Smooth muscle cell (in vitro differentiated cells): ENCODE data around the gene SUCLG1. TPM values are rescaled to one million over a fixed set of nuclear protein-coding genes. Genes with fewer than 3 reads are reported as not detected.
"Not testable (repeated sequence)": the region's sequence is repeated elsewhere in the genome, so short reads cannot be mapped to it uniquely, and the experiment has no call there.

Experiments
- DNase-seq: peaks from one replicate; lab custom pipeline; 2025; ENCODE audit not compliant: unreplicated experiment; lab: John Stamatoyannopoulos, UW
- H2AFZ ChIP-seq: fragments of 200-600 bp; sonication (generic); 2 replicates; pipeline ENCODE4 v1.6.0; 2016; ENCODE audit warnings: antibody characterized with exemption, low read depth, mild to moderate bottlenecking
- H3F3A ChIP-seq: fragments of 200-600 bp; sonication (generic); 2 replicates; pipeline ENCODE4 v1.6.0; 2017; ENCODE audit warnings: antibody characterized with exemption, low read depth
- H3K27ac ChIP-seq: fragments of 200-600 bp; sonication (generic); 2 replicates; pipeline ENCODE4 v1.5.1; 2016; ENCODE audit warnings: low read depth, mild to moderate bottlenecking
- H3K27me3 ChIP-seq: fragments of 200-600 bp; sonication (generic); 2 replicates; pipeline ENCODE4 v1.6.1; 2016; ENCODE audit warnings: low read depth, mild to moderate bottlenecking
- H3K36me3 ChIP-seq: fragments of 200-600 bp; sonication (generic); 2 replicates; pipeline ENCODE4 v1.5.1; 2016; ENCODE audit warnings: low read depth
- H3K4me1 ChIP-seq: fragments of 200-600 bp; sonication (generic); 2 replicates; pipeline ENCODE4 v1.5.1; 2016; ENCODE audit warnings: low read depth
- H3K4me2 ChIP-seq: fragments of 200-600 bp; sonication (generic); 2 replicates; pipeline ENCODE4 v1.6.0; 2016; ENCODE audit warnings: mild to moderate bottlenecking
- H3K4me3 ChIP-seq: fragments of 200-600 bp; sonication (generic); 2 replicates; pipeline ENCODE4 v1.5.1; 2016; ENCODE audit warnings: mild to moderate bottlenecking
- H3K79me2 ChIP-seq: fragments of 200-600 bp; sonication (generic); 2 replicates; pipeline ENCODE4 v1.6.0; 2016; ENCODE audit warnings: low read depth, mild to moderate bottlenecking
- H3K9ac ChIP-seq: fragments of 200-600 bp; sonication (generic); 2 replicates; pipeline ENCODE4 v1.6.0; 2016; ENCODE audit warnings: low read depth
- H3K9me3 ChIP-seq: fragments of 200-600 bp; sonication (generic); replicated peaks from 2 replicates; pipeline ENCODE4 v1.5.1; 2016; ENCODE audit warnings: low read depth
- H4K20me1 ChIP-seq: fragments of 200-600 bp; sonication (generic); 2 replicates; pipeline ENCODE4 v1.6.0; 2016; ENCODE audit warnings: low read depth
- CTCF ChIP-seq: fragments of 200-600 bp; sonication (generic); IDR thresholded peaks from 2 replicates; pipeline ENCODE4 v1.5.1; 2017; ENCODE audit warnings: borderline replicate concordance, mild to moderate bottlenecking, antibody characterized with exemption; ENCODE audit not compliant: insufficient read depth, poor library complexity, severe bottlenecking
- WGBS: methylation state at CpG from one replicate; pipeline ENCODE4 v1.1.7; 2016; ENCODE audit warnings: low lambda C conversion rate; 5-methylcytosine and 5-hydroxymethylcytosine counted together
- polyA plus RNA-seq: library from polyadenylated mRNA; unstranded; fragments of >200 nt; fragmentation: Nextera tagmentation; extraction: Ambion mirVana; gene quantifications from 2 replicates; pipeline ENCODE4 v1.2.1, GENCODE V29; 2016
- total RNA-seq: library from RNA; depleted of rRNA; stranded (reverse); fragments of >200 nt; gene quantifications from 2 replicates; pipeline ENCODE4 v1.2.3, GENCODE V29; 2014

Gene SUCLG1
- total and polyA plus RNA-seq, 2 experiments from 2014 or later: 63.1 to 81.7 TPM

DNA sequence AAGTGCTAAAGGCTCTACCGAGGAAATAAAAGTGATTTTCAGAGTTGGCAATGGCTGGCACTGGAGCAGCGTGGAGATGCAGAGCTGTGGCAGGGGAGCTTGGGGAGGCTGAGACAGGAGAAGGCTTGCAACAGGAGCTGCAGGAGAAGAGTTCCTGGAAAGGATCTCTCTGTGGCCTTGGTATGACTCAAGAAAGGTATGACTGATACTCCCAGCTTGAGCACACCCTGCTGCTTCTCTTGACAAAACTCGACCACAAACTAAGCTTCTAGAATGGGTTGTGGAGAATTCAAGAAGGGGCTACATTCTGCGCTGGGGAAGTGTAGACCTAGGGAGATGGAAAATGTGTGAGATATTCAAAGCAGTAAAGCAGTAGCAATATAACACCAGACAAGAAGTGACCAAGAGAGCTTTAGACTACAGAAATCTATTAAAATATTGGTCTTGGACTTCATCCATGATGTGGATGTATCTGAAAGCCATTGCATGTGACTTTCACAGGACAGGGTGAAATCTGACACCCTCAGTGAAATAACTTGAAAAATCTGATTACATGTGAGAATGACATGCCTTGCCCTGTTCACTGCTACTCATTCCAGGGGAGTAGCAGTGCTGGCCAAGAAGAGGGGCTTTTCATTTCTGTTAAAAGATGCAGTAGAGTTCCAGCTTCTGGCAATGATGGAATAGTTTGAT is 41.5 kb downstream of the SUCLG1 start:
- no peaks in the 10 kb centered on the region for H3F3A ChIP-seq
- no peaks in the 10 kb centered on the region for H4K20me1 ChIP-seq
- no peak overlapping the region for H3K4me2 ChIP-seq
- TF ChIP-seq CTCF: no peak
- no peak overlapping the region for H3K27ac ChIP-seq
- WGBS: 91% methylated on average over 4 of the region's 4 CpGs
- H3K4me1 ChIP-seq: no peaks in the 10 kb centered on the region
- no peak overlapping the region for H3K9ac ChIP-seq
- no peak for DNase-seq
- H3K36me3 ChIP-seq: no peaks in the 10 kb centered on the region
- no peaks in the 10 kb centered on the region for H3K27me3 ChIP-seq
- H2AFZ ChIP-seq: no peak overlapping the region
- H3K79me2 ChIP-seq: no peaks in the 10 kb centered on the region
- H3K9me3 ChIP-seq: no peaks in the 10 kb centered on the region
- no peak overlapping the region for H3K4me3 ChIP-seq

DNA sequence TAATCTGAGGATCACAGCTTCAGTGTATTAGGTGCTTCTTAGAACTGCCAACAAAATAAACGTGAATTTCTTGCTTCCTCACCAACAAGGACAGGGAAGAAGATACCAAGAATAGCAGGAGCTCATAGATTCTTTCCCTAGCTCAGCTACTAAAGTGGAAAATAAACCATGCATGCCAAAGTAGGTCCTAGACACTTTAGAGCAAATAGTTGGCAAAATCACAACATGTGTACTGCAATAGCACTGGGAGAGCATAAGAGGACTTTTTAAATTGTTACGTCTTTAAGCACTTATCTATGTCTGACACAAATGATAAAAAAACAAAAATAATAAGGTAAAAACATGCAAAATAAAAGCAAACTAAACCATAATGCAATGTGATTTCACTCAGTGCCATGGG is 49.5 kb downstream of the SUCLG1 start:
- no peak overlapping the region for H3K27ac ChIP-seq
- no peaks in the 10 kb centered on the region for H3K36me3 ChIP-seq
- no peaks in the 10 kb centered on the region for H4K20me1 ChIP-seq
- H3K79me2 ChIP-seq: no peaks in the 10 kb centered on the region
- no peak overlapping the region for H2AFZ ChIP-seq
- H3F3A ChIP-seq: no peaks in the 10 kb centered on the region
- H3K4me1 ChIP-seq: no peaks in the 10 kb centered on the region
- no peaks in the 10 kb centered on the region for H3K27me3 ChIP-seq
- DNase-seq: no peak
- no peak overlapping the region for H3K9ac ChIP-seq
- no peaks in the 10 kb centered on the region for H3K9me3 ChIP-seq
- no peak for TF ChIP-seq CTCF
- 85% methylated on average over 2 of the region's 2 CpGs for WGBS
- no peak overlapping the region for H3K4me3 ChIP-seq
- no peak overlapping the region for H3K4me2 ChIP-seq

GRCh38 chr2:84402111-84402510 is 57.0 kb downstream of the SUCLG1 start:
- H3K9ac ChIP-seq, H3K4me2 ChIP-seq, H3F3A ChIP-seq, H2AFZ ChIP-seq, H3K36me3 ChIP-seq, H4K20me1 ChIP-seq, H3K4me1 ChIP-seq, H3K27me3 ChIP-seq, DNase-seq, H3K79me2 ChIP-seq, H3K4me3 ChIP-seq, H3K9me3 ChIP-seq, H3K27ac ChIP-seq: not testable (repeated sequence)
- 94% methylated on average over 3 of the region's 3 CpGs for WGBS

- H3K36me3 ChIP-seq, H2AFZ ChIP-seq, H3K4me2 ChIP-seq, H3K4me3 ChIP-seq, H3K27ac ChIP-seq, DNase-seq, H4K20me1 ChIP-seq, H3K27me3 ChIP-seq, H3K9ac ChIP-seq, H3K4me1 ChIP-seq, H3F3A ChIP-seq, H3K79me2 ChIP-seq, H3K9me3 ChIP-seq: not testable (repeated sequence)
- WGBS: 100% methylated on average over 1 of the region's 1 CpG
These were observed 59.2 kb downstream of the SUCLG1 start for GRCh38 chr2:84399839-84400238.

DNA sequence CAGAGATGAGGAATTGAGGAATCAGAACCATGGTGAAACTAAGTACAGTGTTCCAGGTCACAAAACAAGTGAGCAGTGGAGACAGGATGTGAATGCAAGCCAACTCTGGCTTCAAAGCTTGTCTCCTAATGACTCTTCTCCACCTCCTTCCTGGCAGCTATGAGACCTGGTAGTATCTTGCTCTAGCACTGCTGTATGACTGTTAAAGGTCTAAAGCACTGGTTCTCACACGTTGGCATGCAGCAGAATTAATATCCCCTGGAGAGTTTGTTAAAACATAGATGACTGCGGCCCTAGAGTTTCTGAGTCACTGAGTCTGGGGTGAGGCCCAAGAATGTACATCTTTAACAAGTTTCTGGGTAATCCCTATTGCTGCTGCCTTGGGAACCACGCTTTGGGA is 63.3 kb downstream of the SUCLG1 start:
- no peak overlapping the region for H3K4me3 ChIP-seq
- peak overlapping the region; percentile 58 for H3K27ac ChIP-seq
- H3K79me2 ChIP-seq: no peaks in the 10 kb centered on the region
- peaks cover 5% of the 10 kb centered on the region for H3K4me1 ChIP-seq
- H2AFZ ChIP-seq: peak overlapping the region; percentile 43
- no peak for TF ChIP-seq CTCF
- no peaks in the 10 kb centered on the region for H3F3A ChIP-seq
- no peaks in the 10 kb centered on the region for H3K36me3 ChIP-seq
- no peak for DNase-seq
- no peak overlapping the region for H3K4me2 ChIP-seq
- no peaks in the 10 kb centered on the region for H4K20me1 ChIP-seq
- no peaks in the 10 kb centered on the region for H3K27me3 ChIP-seq
- H3K9me3 ChIP-seq: no peaks in the 10 kb centered on the region
- H3K9ac ChIP-seq: no peak overlapping the region
- WGBS: 32% methylated on average over 3 of the region's 3 CpGs
